Mesenchymal stem cell (in vitro differentiated cells and primary cell): Measurements from ENCODE around the gene RAB38.

Experiments used
- DNase-seq: peaks from one replicate; pipeline ENCODE4 v3.0.0-alpha.2; 2013
- H2AFZ ChIP-seq: one replicate; pipeline ENCODE4 v1.6.1; 2013; ENCODE audit warnings: low read depth, mild to moderate bottlenecking, control low read depth, inconsistent platforms, low read length, moderate library complexity
- H2AK5ac ChIP-seq: 2 replicates; pipeline ENCODE4 v1.6.1; 2013; ENCODE audit warnings: low read length, moderate library complexity, mild to moderate bottlenecking, inconsistent platforms; ENCODE audit not compliant: severe bottlenecking
- H2BK120ac ChIP-seq: one replicate; pipeline ENCODE4 v1.6.1; 2013; ENCODE audit warnings: low read depth, mild to moderate bottlenecking, inconsistent platforms, low read length, moderate library complexity
- H2BK12ac ChIP-seq, 2 experiments: one replicate each; pipeline ENCODE4 v1.6.1; 2013; ENCODE audit warnings: inconsistent platforms in 2 of 2, low read length in 2 of 2, mild to moderate bottlenecking in 2 of 2, moderate library complexity in 2 of 2, control low read depth in 1 of 2
- H2BK15ac ChIP-seq: one replicate; pipeline ENCODE4 v1.6.1; 2013; ENCODE audit warnings: mild to moderate bottlenecking, low read depth, inconsistent platforms; ENCODE audit not compliant: poor library complexity, severe bottlenecking
- H2BK5ac ChIP-seq: 2 replicates; pipeline ENCODE4 v1.6.1; 2013; ENCODE audit warnings: low read depth, mild to moderate bottlenecking, low read length, control low read depth, inconsistent platforms; ENCODE audit not compliant: poor library complexity, severe bottlenecking
- H3K14ac ChIP-seq, 2 experiments: one replicate each; pipeline ENCODE4 v1.6.1; 2013; ENCODE audit warnings: inconsistent platforms in 2 of 2, low read length in 2 of 2, control low read depth in 1 of 2, mild to moderate bottlenecking in 1 of 2, moderate library complexity in 1 of 2
- H3K18ac ChIP-seq, 2 experiments: one replicate each; pipeline ENCODE4 v1.6.1; 2013; ENCODE audit warnings: inconsistent platforms in 2 of 2, low read length in 2 of 2, control low read depth in 1 of 2, low read depth in 1 of 2, mild to moderate bottlenecking in 1 of 2
- H3K23ac ChIP-seq, 2 experiments: one replicate each; pipeline ENCODE4 v1.6.1; 2013; ENCODE audit warnings: inconsistent platforms in 2 of 2, low read length in 2 of 2, mild to moderate bottlenecking in 2 of 2, moderate library complexity in 2 of 2, control low read depth in 1 of 2
- H3K27ac ChIP-seq: 2 replicates; pipeline ENCODE4 v1.5.1; 2013; ENCODE audit warnings: mild to moderate bottlenecking, moderate library complexity, low read length, control low read depth, inconsistent platforms; ENCODE audit not compliant: poor library complexity, severe bottlenecking
- H3K27me3 ChIP-seq, 2 experiments: 2 replicates each; pipeline versions ENCODE4 v1.6.1 to v1.7.0; 2013; ENCODE audit warnings: low read length in 2 of 2, mild to moderate bottlenecking in 2 of 2, moderate library complexity in 2 of 2, control low read depth in 1 of 2, inconsistent platforms in 1 of 2; ENCODE audit not compliant: control insufficient read depth in 1 of 2, insufficient read depth in 1 of 2
- H3K36me3 ChIP-seq, 2 experiments: 2 replicates each; pipeline versions ENCODE4 v1.6.1 to v1.7.0; 2013; ENCODE audit warnings: low read length in 2 of 2, control low read depth in 1 of 2, inconsistent platforms in 1 of 2, low read depth in 1 of 2, mild to moderate bottlenecking in 1 of 2; ENCODE audit not compliant: insufficient read depth in 2 of 2, control insufficient read depth in 1 of 2
- H3K4ac ChIP-seq, 2 experiments: one replicate each; pipeline ENCODE4 v1.6.1; 2013; ENCODE audit warnings: inconsistent platforms in 2 of 2, low read length in 2 of 2, mild to moderate bottlenecking in 2 of 2, moderate library complexity in 2 of 2, control low read depth in 1 of 2, low read depth in 1 of 2
- H3K4me1 ChIP-seq: 2 replicates; pipeline ENCODE4 v1.6.1; 2013; ENCODE audit warnings: low read depth, low read length, control low read depth; ENCODE audit not compliant: control insufficient read depth, insufficient read depth
- H3K4me2 ChIP-seq: 2 replicates; pipeline ENCODE4 v1.6.1; 2013; ENCODE audit warnings: low read length, mild to moderate bottlenecking, inconsistent platforms; ENCODE audit not compliant: poor library complexity, severe bottlenecking
- H3K4me3 ChIP-seq, 2 experiments: 2 replicates each; pipeline versions ENCODE4 v1.5.1 to v1.7.0; 2013; ENCODE audit warnings: low read length in 2 of 2, mild to moderate bottlenecking in 2 of 2, control low read depth in 1 of 2, low read depth in 1 of 2; ENCODE audit not compliant: insufficient read depth in 1 of 2
- H3K79me1 ChIP-seq: replicated peaks from 2 replicates; pipeline ENCODE4 v1.6.1; 2013; ENCODE audit warnings: mild to moderate bottlenecking, control low read depth, low read length, inconsistent platforms; ENCODE audit not compliant: poor library complexity, severe bottlenecking
- H3K9ac ChIP-seq: 2 replicates; pipeline ENCODE4 v1.7.0; 2013; ENCODE audit warnings: mild to moderate bottlenecking, low read length, moderate library complexity
- H3K9me3 ChIP-seq: 2 replicates; pipeline ENCODE4 v1.7.0; 2013; ENCODE audit warnings: mild to moderate bottlenecking, low read length; ENCODE audit not compliant: control insufficient read depth
- H4K8ac ChIP-seq: one replicate; pipeline ENCODE4 v1.6.1; 2013; ENCODE audit warnings: inconsistent platforms, mild to moderate bottlenecking, low read length, moderate library complexity
- H4K91ac ChIP-seq: one replicate; pipeline ENCODE4 v1.6.1; 2013; ENCODE audit warnings: mild to moderate bottlenecking, low read length, inconsistent platforms
- WGBS: methylation state at CpG from one replicate; pipeline ENCODE4 v1.1.7; 2013; ENCODE audit warnings: mixed read lengths; 5-methylcytosine and 5-hydroxymethylcytosine counted together

RAB38 gene

DNA sequence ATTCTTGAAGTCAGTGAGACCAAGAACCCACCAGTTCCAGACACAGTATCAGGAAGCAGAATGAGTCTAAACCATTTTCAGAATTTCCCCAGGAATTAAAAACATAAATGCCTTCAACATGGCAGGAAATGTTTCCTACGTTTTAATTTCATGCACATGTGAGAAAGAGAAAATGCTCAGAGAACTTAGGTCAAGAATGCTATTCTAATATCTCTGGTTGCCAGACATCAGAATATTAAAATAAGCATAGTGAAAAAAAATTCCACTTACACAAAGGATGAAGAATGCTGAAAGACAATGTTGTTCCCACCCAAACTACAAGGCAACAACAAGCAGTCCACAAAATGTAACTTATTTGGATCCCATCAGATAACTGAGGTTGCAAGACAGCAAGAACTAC lies 104.8 kb downstream of the RAB38 start:
- no peak for DNase-seq
- no peaks in the 10 kb centered on the region for H3K27me3 ChIP-seq
- no CpG with 5 or more reads among the region's 1 CpG for WGBS
- no peak overlapping the region for H2AFZ ChIP-seq
- H2BK5ac ChIP-seq, result no peak overlapping the region
- H3K4me3 ChIP-seq, result no peak overlapping the region
- no peak overlapping the region for H2BK12ac ChIP-seq
- H3K79me1 ChIP-seq, result no peaks in the 10 kb centered on the region
- H4K91ac ChIP-seq, result no peak overlapping the region
- no peak overlapping the region for H2BK15ac ChIP-seq
- no peak overlapping the region for H3K14ac ChIP-seq
- H3K18ac ChIP-seq, result no peak overlapping the region
- H2BK120ac ChIP-seq, result no peak overlapping the region
- H2AK5ac ChIP-seq, result no peak overlapping the region
- no peak overlapping the region for H3K4ac ChIP-seq
- H3K27ac ChIP-seq, result no peak overlapping the region
- H3K4me2 ChIP-seq, result no peak overlapping the region
- H3K4me1 ChIP-seq, result peaks cover 2% of the 10 kb centered on the region
- H3K23ac ChIP-seq, result no peak overlapping the region
- H3K36me3 ChIP-seq, result peaks cover 0 to 3% of the 10 kb centered on the region in 2 experiments
- no peaks in the 10 kb centered on the region for H3K9me3 ChIP-seq
- no peak overlapping the region for H4K8ac ChIP-seq
- H3K9ac ChIP-seq, result no peak overlapping the region

DNA sequence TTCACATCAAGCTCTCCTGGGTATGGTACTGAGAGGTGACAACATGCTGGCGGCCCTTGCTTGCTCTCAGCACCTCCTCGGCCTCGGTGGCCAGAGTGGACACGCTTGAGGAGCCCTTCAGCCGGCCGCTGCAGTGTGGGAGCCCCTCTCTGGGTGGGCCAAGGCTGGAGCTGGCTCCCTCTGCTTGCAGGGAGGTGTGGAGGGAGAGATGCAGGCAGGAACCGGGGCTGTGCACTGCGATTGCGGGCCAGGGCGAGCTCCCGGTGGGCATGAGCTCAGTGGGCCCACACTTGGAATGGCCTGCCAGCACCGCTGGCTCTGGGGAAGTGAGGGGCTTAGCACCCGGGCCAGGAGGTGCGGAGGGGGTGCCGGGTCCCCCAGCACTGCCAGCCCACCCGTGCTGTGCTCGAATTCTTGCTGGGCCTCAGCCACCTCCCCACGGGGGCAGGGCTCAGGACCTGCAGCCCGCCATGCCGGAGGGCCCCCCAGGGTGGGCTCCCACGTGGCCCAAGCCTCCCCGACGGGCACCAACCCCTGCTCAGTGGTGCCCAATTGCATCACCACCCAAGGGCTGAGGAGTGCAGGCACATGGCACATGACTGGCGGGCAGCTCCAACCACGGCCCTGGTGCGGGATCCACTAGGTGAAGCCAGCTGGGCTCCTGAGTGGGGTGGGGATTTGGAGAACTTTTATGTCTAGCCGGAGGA lies 106.2 kb downstream of the RAB38 start:
- Histone ChIP-seq H3K4ac (no peak overlapping the region), H3K27ac (no peak overlapping the region), H2AFZ (no peak overlapping the region), H4K8ac (no peak overlapping the region), H3K18ac (no peak overlapping the region), H3K36me3 (peaks cover 0 to 3% of the 10 kb centered on the region in 2 experiments), H3K79me1 (no peaks in the 10 kb centered on the region), H3K4me2 (no peak overlapping the region), H3K9me3 (no peaks in the 10 kb centered on the region), H2AK5ac (no peak overlapping the region), H2BK120ac (no peak overlapping the region), H4K91ac (no peak overlapping the region), H3K4me3 (no peak overlapping the region), H2BK12ac (no peak overlapping the region), H3K9ac (no peak overlapping the region), H3K23ac (no peak overlapping the region), H3K4me1 (peaks cover 2% of the 10 kb centered on the region), H2BK5ac (no peak overlapping the region), H3K27me3 (no peaks in the 10 kb centered on the region), H2BK15ac (no peak overlapping the region), H3K14ac (no peak overlapping the region)
- 87% methylated on average over 24 of the region's 27 CpGs for WGBS
- DNase-seq, result no peak

DNA sequence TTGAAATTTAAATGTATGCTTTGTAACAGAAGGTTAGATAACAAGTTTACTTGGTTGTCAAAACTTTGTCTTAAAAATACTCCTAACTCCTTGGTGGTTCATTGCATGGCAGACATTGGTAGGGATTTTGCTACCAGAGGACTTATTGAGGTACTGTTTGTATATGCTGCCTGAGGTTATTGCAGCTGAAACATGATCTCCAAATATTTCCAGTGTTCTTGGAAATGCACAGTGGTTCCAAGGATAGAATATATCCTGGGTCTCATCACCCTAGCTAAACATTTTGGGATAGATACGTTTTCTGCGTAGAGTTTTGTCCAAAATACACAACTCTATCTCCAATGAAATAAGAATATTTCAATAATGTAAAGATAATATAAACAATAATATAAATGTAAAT lies 109.2 kb downstream of the RAB38 start:
- Histone ChIP-seq H2BK5ac (no peak overlapping the region), H3K14ac (no peak overlapping the region), H3K4me2 (no peak overlapping the region), H2BK15ac (no peak overlapping the region), H3K79me1 (no peaks in the 10 kb centered on the region), H3K27me3 (no peaks in the 10 kb centered on the region), H3K9ac (no peak overlapping the region), H3K4me3 (no peak overlapping the region), H3K4ac (no peak overlapping the region), H3K4me1 (peaks cover 2% of the 10 kb centered on the region), H3K23ac (no peak overlapping the region), H3K9me3 (no peaks in the 10 kb centered on the region), H3K18ac (no peak overlapping the region), H3K27ac (no peak overlapping the region), H3K36me3 (peaks cover 0 to 3% of the 10 kb centered on the region in 2 experiments), H4K8ac (no peak overlapping the region), H4K91ac (no peak overlapping the region), H2AK5ac (no peak overlapping the region), H2BK120ac (no peak overlapping the region), H2AFZ (no peak overlapping the region), H2BK12ac (no peak overlapping the region)
- no CpG with 5 or more reads among the region's 2 CpGs for WGBS
- no peak for DNase-seq

DNA sequence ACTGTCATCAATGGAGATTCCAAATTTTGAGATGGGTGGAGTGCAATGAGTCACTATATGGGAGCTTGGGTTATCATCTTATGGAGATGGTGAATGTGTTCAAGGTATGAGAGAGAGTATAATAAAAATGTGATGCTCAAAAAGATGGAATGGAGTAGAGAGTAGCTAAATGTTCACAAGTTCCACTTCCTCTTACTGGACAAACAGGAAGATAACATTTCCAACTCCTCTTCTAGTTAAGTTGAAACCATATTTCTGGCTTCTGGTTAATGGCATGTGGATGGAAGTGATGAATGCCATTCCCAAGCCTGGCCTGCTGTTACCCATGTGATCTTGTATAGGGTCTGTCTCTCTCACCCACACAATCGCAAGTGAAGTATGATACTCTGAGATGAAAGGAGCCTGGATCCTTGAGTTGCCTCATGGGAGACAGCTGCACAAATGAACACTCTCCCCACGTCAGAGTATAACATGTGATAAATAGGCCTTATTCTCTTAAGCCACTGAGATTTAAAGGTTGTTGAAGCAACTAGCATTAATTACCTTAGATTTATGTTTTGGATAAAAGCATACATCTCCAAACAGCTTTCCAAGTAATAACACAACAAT lies 111.0 kb downstream of the RAB38 start:
- Histone ChIP-seq H2BK12ac (no peak overlapping the region), H3K36me3 (peaks cover 0 to 3% of the 10 kb centered on the region in 2 experiments), H3K4me3 (no peak overlapping the region), H4K91ac (no peak overlapping the region), H2BK15ac (no peak overlapping the region), H3K18ac (no peak overlapping the region), H3K27me3 (no peaks in the 10 kb centered on the region), H3K23ac (no peak overlapping the region), H2BK5ac (no peak overlapping the region), H2AFZ (no peak overlapping the region), H3K4ac (no peak overlapping the region), H2AK5ac (no peak overlapping the region), H2BK120ac (no peak overlapping the region), H3K4me1 (peaks cover 5% of the 10 kb centered on the region), H3K14ac (no peak overlapping the region), H3K4me2 (no peak overlapping the region), H4K8ac (no peak overlapping the region), H3K9me3 (no peaks in the 10 kb centered on the region), H3K27ac (no peak overlapping the region), H3K79me1 (no peaks in the 10 kb centered on the region), H3K9ac (no peak overlapping the region)
- no peak for DNase-seq
- WGBS, result no CpG with 5 or more reads among the region's 2 CpGs
